DMS 273 (cell line): ENCODE measurements around the gene TFIP11.
"Not testable (repeated sequence)": the region's sequence is repeated elsewhere in the genome, so short reads cannot be mapped to it uniquely, and the experiment has no call there.

Experiments used
- DNase-seq: peaks from one replicate; lab custom pipeline; 2025; ENCODE audit not compliant: unreplicated experiment; lab: John Stamatoyannopoulos, UW

TFIP11 gene

GRCh38 chr22:26541167-26541819, 29.0 kb upstream of the TFIP11 start:
- no peak for DNase-seq

GRCh38 chr22:26540119-26540518, 27.8 kb upstream of the TFIP11 start:
- DNase-seq, result no peak

GRCh38 chr22:26536762-26537134, 24.5 kb upstream of the TFIP11 start:
- no peak for DNase-seq

DNA sequence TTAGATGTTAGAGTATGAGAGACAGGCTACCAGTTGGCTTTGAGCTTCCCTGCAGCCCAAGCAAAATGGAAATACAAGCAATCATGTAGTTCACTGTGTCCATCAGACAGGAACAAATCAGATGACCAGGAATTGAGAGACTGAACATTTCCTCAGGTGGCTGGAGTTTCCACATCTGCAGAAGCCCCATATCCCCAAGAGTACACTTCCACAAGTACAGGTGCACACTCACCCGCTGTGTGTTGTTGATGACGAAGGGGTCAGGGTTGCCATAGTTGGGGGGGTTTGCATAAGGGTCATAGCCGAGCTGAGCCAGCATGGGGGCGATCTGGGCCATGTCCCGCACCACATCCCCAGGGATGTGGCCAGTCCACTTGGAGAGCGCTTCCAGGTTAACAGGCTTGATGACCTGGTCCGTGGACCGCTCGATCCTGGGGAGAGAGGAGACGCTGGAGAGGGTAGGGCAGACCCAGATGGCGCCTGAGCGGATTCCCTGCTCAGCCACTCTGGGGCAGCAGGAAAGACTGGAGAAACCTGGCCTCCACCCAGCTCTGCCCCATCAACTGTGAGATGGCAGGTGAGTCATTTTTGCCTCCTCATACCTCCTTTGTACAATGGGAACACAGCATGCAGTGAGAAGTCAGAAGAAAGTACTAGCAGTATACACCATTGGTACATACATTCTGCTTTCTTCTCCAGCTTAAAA, 23.9 kb upstream of the TFIP11 start:
- no peak for DNase-seq

GRCh38 chr22:26535603-26535908, 23.3 kb upstream of the TFIP11 start:
- no peak for DNase-seq

- no peak for DNase-seq
These were observed 22.8 kb upstream of the TFIP11 start for GRCh38 chr22:26534874-26535602.

- DNase-seq, result no peak
These were observed 22.0 kb upstream of the TFIP11 start for GRCh38 chr22:26534171-26534855.

DNA sequence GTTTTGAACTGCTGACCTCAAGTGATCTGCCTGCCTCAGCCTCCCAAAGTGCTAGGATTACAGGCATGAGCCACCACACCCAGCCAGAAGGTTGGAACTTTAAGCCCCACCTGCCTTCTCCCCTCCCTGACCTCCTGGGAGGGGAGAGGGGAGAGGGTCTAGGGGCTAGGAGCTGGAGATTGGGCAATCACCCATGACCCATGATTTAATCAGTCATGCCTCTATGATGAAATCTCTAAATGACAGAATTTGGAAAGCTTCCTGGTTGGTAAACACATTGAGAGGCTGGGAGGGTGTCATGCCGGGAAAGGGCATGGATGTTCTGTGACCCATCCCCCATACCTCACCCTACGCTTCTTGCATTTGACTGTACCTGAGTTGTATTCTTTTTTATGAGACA, 17.1 kb upstream of the TFIP11 start:
- no peak for DNase-seq

DNA sequence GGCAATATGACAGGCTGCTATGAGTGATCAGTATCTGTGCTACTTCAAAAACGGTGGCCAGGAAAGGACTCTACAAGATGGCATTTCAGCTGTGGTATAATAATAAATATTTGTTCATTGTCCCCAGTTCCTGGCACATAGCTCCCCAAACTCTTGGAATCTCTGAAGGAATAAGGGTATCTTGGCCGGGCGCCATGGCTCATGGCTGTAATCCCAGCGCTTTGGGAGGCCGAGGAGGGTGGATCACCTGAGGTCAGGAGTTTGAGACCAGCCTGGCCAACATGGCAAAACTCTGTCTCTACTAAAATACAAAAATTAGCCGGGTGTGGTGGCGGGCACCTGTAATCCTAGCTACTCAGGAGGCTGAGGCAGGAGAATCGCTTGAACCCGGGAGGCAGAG, 16.2 kb upstream of the TFIP11 start:
- DNase-seq, result not testable (repeated sequence)

GRCh38 chr22:26527574-26528465, 15.5 kb upstream of the TFIP11 start:
- DNase-seq, result no peak

- DNase-seq, result no peak
These were observed 14.9 kb upstream of the TFIP11 start for GRCh38 chr22:26527167-26527566.

- DNase-seq, result no peak
These were observed 13.8 kb upstream of the TFIP11 start for GRCh38 chr22:26525946-26526564.

GRCh38 chr22:26524870-26525269, 12.6 kb upstream of the TFIP11 start:
- no peak for DNase-seq

- DNase-seq, result no peak
These were observed 10.3 kb upstream of the TFIP11 start for GRCh38 chr22:26522592-26522991.

GRCh38 chr22:26522012-26522411, 9.7 kb upstream of the TFIP11 start:
- no peak for DNase-seq

DNA sequence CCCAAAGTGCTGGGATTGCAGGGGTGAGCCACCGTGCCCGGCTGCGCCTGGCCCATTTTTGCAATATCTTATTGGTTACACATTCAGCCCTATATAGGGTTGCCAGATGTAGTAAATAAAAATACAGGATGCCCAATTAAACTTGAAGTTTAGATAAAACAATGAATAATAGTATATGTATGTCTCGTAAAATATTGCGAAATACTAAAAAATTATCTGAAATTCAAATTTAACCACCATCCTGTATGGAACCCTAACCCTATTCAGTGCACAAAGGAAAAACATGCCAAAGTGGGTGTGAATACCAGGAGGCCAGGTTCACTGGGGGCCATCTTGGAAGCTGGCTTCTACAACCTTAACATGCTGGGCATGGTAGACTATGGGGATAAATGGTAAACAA, 5.2 kb upstream of the TFIP11 start:
- DNase-seq, result no peak

- DNase-seq, result no peak
These were observed 4.2 kb upstream of the TFIP11 start for GRCh38 chr22:26516503-26516902.

- DNase-seq, result no peak
These were observed 3.7 kb upstream of the TFIP11 start for GRCh38 chr22:26515931-26516330.

DNA sequence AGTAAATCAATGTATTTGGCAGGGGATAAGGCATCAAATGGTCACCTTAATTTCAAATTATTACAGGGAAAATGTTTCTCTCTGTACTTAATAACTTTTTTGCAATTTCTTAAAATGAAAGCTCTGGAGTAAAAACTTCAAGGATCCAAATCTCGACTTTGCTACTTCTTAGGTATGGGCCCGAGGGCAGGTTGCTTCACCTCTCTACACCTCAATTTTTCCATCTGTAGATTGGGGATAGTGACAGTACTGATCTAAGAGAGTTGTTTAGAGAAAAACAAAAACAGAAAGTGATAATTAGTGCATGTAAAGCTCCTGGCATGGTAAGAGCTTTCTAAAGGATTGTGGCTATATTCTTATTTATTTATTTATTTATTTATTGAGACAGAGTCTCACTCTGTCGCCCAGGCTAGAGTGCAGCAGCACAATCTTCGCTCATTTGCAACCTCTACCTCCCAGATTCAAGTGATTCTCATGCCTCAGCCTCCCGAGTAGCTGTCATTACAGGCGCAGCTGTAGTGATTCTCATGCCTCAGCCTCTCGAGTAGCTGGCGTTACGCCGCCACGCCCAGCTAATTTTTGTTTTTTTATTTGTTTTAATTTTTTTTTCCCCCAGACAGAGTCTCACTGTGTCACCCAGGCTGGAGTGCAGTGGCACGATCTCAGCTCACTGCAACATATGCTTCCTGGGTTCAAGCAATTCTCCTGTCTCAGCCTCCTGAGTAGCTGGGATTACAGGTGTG, 2.3 kb upstream of the TFIP11 start:
- no peak for DNase-seq

GRCh38 chr22:26513838-26514237, 1.6 kb upstream of the TFIP11 start:
- no peak for DNase-seq
